NT2/D1 (cell line): ENCODE measurements around the gene NUDT19.
"Not testable (repeated sequence)": the region's sequence is repeated elsewhere in the genome, so short reads cannot be mapped to it uniquely, and the experiment has no call there.

Experiments used
- DNase-seq: peaks from one replicate; pipeline ENCODE4 v3.0.0-alpha.2; 2011; ENCODE audit warnings: low read depth, low spot score
- H3K27me3 ChIP-seq: 2 replicates; pipeline ENCODE4 v1.6.0; 2011; ENCODE audit warnings: mild to moderate bottlenecking; ENCODE audit not compliant: insufficient read length, insufficient read depth
- H3K36me3 ChIP-seq: 2 replicates; pipeline ENCODE4 v1.6.1; 2011; ENCODE audit warnings: mild to moderate bottlenecking, low read length, mixed read lengths; ENCODE audit not compliant: insufficient read depth, insufficient read length
- H3K4me1 ChIP-seq: 2 replicates; pipeline ENCODE4 v1.5.1; 2011; ENCODE audit not compliant: insufficient read depth, insufficient read length
- H3K4me3 ChIP-seq: 2 replicates; pipeline ENCODE4 v1.5.1; 2011; ENCODE audit warnings: low read depth; ENCODE audit not compliant: insufficient read length
- H3K9ac ChIP-seq: 2 replicates; pipeline ENCODE4 v1.6.0; 2011; ENCODE audit warnings: low read depth; ENCODE audit not compliant: insufficient read length
- H3K9me3 ChIP-seq: 2 replicates; pipeline ENCODE4 v1.5.1; 2011; ENCODE audit warnings: mild to moderate bottlenecking, low read length; ENCODE audit not compliant: insufficient read depth
- SUZ12 ChIP-seq: IDR thresholded peaks from 2 replicates; pipeline ENCODE4 v1.6.1; 2011; ENCODE audit not compliant: insufficient read length, insufficient read depth; ENCODE audit errors: extremely low read depth
- YY1 ChIP-seq: IDR thresholded peaks from 2 replicates; pipeline ENCODE4 v1.6.1; 2011; ENCODE audit not compliant: insufficient read length, insufficient read depth
- ZNF274 ChIP-seq: IDR thresholded peaks from 2 replicates; pipeline ENCODE4 v1.6.1; 2011; ENCODE audit warnings: mild to moderate bottlenecking, low read depth, low read length

Gene NUDT19

GRCh38 chr19:32691291-32691951, at the start of gene NUDT19:
Gene NUDT19 (plus strand): TSS chr19:32691821. CDS start chr19:32691961, 140 bp downstream.
- Histone ChIP-seq H3K36me3 (peaks cover 8% of the 10 kb centered on the region), H3K27me3 (peaks cover 15% of the 10 kb centered on the region), H3K4me3 (peak within 1 kb of the TSS; percentile 68), H3K4me1 (peaks cover 4% of the 10 kb centered on the region), H3K9ac (peak within 1 kb of the TSS; percentile 86), H3K9me3 (peaks cover 10% of the 10 kb centered on the region; the same call in 1 of the 2 replicates)
- no peak for DNase-seq
- TF ChIP-seq ZNF274, result no peak
- TF ChIP-seq YY1, result no peak
- TF ChIP-seq SUZ12, result no peak

- Histone ChIP-seq H3K9ac (no peak overlapping the region), H3K27me3 (no peaks in the 10 kb centered on the region), H3K4me1 (no peaks in the 10 kb centered on the region), H3K9me3 (no peaks in the 10 kb centered on the region), H3K4me3 (no peak overlapping the region), H3K36me3 (peaks cover 65% of the 10 kb centered on the region)
- no peak for DNase-seq
- TF ChIP-seq ZNF274 (no peak), SUZ12 (no peak), YY1 (no peak)
Measured at GRCh38 chr19:32642771-32643170, 48.9 kb upstream of the NUDT19 start.

- no peak overlapping the region for H3K4me3 ChIP-seq
- peaks cover 1% of the 10 kb centered on the region for H3K4me1 ChIP-seq
- TF ChIP-seq SUZ12, result no peak
- TF ChIP-seq ZNF274, result no peak
- TF ChIP-seq YY1, result no peak
- H3K9me3 ChIP-seq, result no peaks in the 10 kb centered on the region
- peaks cover 53% of the 10 kb centered on the region for H3K36me3 ChIP-seq
- DNase-seq, result no peak
- H3K9ac ChIP-seq, result no peak overlapping the region
- H3K27me3 ChIP-seq, result no peaks in the 10 kb centered on the region
Measured at GRCh38 chr19:32646556-32646955, 45.1 kb upstream of the NUDT19 start.

GRCh38 chr19:32647361-32647760, 44.3 kb upstream of the NUDT19 start:
- Histone ChIP-seq H3K36me3 (peaks cover 45% of the 10 kb centered on the region), H3K27me3 (no peaks in the 10 kb centered on the region), H3K9me3 (no peaks in the 10 kb centered on the region), H3K9ac (no peak overlapping the region), H3K4me1 (peaks cover 3% of the 10 kb centered on the region), H3K4me3 (no peak overlapping the region)
- DNase-seq, result no peak
- no peak for TF ChIP-seq SUZ12
- no peak for TF ChIP-seq YY1
- TF ChIP-seq ZNF274, result no peak

DNA sequence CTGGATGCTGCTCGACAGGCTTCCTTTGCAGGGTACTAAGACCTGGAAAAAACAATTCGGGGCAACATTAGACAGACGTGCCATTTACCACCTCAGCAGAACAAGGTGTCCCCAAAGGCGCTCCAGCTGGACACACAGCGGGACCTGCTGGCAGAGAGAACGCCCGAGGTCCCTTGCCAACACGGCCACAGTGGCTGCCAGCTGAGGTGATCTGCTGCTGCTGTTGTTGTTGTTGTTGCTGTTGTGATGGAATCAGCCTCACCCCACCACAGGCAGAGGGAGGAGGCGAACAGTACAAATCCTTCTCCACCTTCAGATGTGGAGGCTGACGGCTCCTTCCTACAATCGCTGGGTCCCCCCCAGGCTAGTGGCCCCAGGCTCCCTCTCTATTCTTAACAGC, 41.9 kb upstream of the NUDT19 start:
- peaks cover 3% of the 10 kb centered on the region for H3K4me1 ChIP-seq
- no peak for DNase-seq
- no peak overlapping the region for H3K4me3 ChIP-seq
- no peak overlapping the region for H3K9ac ChIP-seq
- H3K27me3 ChIP-seq, result no peaks in the 10 kb centered on the region
- no peaks in the 10 kb centered on the region for H3K9me3 ChIP-seq
- H3K36me3 ChIP-seq, result peaks cover 25% of the 10 kb centered on the region
- no peak for TF ChIP-seq YY1
- TF ChIP-seq ZNF274, result no peak
- no peak for TF ChIP-seq SUZ12

DNA sequence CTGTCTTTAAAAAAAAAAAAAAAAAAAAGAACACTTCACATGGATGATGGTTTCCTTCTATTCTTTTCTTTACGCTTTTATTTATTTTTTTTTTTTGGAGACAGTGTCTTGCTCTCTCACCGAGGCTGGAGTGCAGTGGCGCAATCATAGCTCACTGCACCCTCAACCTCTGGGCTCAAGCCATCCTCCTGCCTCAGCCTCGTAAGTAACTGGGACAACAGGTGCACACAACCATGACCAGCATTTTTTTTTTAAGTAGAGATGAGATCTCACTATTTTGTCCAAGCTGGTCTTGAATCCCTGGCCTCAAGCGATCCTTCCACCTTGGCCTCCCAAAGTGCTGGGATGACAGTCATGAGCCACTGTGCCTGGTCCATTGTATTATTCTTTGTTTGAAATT, 41.0 kb upstream of the NUDT19 start:
- no peak for DNase-seq
- no peaks in the 10 kb centered on the region for H3K27me3 ChIP-seq
- H3K4me3 ChIP-seq, result no peak overlapping the region
- H3K9ac ChIP-seq, result no peak overlapping the region
- H3K36me3 ChIP-seq, result peaks cover 28% of the 10 kb centered on the region
- peaks cover 3% of the 10 kb centered on the region for H3K4me1 ChIP-seq
- TF ChIP-seq ZNF274, result no peak
- TF ChIP-seq YY1, result no peak
- no peak for TF ChIP-seq SUZ12
- H3K9me3 ChIP-seq, result no peaks in the 10 kb centered on the region

- no peak overlapping the region for H3K4me3 ChIP-seq
- DNase-seq, result peak; percentile 47
- no peaks in the 10 kb centered on the region for H3K9me3 ChIP-seq
- H3K4me1 ChIP-seq, result peaks cover 3% of the 10 kb centered on the region
- peaks cover 22% of the 10 kb centered on the region for H3K36me3 ChIP-seq
- peak overlapping the region; percentile 59 for H3K9ac ChIP-seq
- H3K27me3 ChIP-seq, result no peaks in the 10 kb centered on the region
- TF ChIP-seq YY1 (no peak), SUZ12 (no peak), ZNF274 (no peak)
Measured at GRCh38 chr19:32651729-32652140, 39.9 kb upstream of the NUDT19 start.

GRCh38 chr19:32652331-32652730, 39.3 kb upstream of the NUDT19 start:
- not testable (repeated sequence) for H3K9ac ChIP-seq, H3K9me3 ChIP-seq, H3K4me1 ChIP-seq, H3K4me3 ChIP-seq, H3K27me3 ChIP-seq, DNase-seq
- H3K36me3 ChIP-seq, result peaks cover 20% of the 10 kb centered on the region
